AG09319 (cell line): ENCODE measurements around the gene KCMF1.

Experiments
- DNase-seq: peaks from one replicate; pipeline ENCODE4 v3.0.0-alpha.2; 2010; ENCODE audit warnings: low read depth; ENCODE audit errors: extremely low read depth
- TF ChIP-seq, protein P1 (sequence below): IDR thresholded peaks from 2 replicates; pipeline ENCODE4 v1.5.1; 2011; ENCODE audit warnings: low read depth, mild to moderate bottlenecking, inconsistent platforms, low read length, moderate library complexity

KCMF1 gene

GRCh38 chr2:85104228-85104627 is 133.3 kb downstream of the KCMF1 start:
- TF ChIP-seq, protein P1, sequence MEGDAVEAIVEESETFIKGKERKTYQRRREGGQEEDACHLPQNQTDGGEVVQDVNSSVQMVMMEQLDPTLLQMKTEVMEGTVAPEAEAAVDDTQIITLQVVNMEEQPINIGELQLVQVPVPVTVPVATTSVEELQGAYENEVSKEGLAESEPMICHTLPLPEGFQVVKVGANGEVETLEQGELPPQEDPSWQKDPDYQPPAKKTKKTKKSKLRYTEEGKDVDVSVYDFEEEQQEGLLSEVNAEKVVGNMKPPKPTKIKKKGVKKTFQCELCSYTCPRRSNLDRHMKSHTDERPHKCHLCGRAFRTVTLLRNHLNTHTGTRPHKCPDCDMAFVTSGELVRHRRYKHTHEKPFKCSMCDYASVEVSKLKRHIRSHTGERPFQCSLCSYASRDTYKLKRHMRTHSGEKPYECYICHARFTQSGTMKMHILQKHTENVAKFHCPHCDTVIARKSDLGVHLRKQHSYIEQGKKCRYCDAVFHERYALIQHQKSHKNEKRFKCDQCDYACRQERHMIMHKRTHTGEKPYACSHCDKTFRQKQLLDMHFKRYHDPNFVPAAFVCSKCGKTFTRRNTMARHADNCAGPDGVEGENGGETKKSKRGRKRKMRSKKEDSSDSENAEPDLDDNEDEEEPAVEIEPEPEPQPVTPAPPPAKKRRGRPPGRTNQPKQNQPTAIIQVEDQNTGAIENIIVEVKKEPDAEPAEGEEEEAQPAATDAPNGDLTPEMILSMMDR = no peak
- no peak for DNase-seq

DNA sequence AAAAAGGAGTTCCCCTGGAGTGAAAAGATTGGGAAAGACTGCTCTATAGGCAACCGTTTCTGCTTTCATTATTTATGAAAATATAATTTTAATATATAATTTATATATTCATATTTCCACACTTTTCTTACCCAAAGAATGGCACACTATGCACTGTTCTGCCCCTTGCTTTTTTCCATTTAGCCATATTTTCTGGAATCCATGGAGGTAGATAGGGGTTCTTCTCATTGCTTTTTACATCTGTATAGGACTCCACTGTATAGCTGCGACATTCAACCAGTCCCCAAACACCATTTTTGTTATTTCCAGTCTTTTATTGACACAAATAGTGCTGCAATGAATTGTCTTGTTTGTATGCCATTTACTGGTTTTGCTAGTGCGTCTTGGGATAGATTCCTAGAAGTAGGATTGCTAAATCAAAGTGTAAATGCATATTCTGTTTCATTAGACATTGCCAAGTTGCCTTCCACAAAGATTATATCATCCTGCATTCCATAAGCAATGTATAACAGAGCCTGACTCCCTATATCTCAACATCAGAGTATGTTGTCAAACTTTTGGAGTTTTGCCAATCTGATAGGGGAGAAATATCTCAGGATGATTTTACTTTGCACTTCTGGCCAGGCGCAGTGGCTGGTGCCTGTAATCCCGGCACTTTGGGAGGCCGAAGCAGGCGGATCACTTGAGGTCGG is 135.7 kb downstream of the KCMF1 start:
- DNase-seq = no peak

More for the DNA sequence above, 135.7 kb downstream of the KCMF1 start:
- TF ChIP-seq, protein P1 = no peak
